Measurements from ENCODE around the gene BCL2.
A peak's percentile ranks its signal among the peaks of the same experiment; 100 is the strongest.

Gene BCL2

GRCh38 chr18:63322908-63323634 is 3.5 kb upstream of the BCL2 start:
- TF ChIP-seq ZFX (IDR thresholded peaks at IDR 0.05), result no peak
- peak; percentile 78 for TF ChIP-seq CTCF (conservative IDR thresholded peaks at IDR 0.05)
- no peak overlapping the region for H3K27ac ChIP-seq

GRCh38 chr18:63322206-63322605 is 2.6 kb upstream of the BCL2 start:
- no peak overlapping the region for H3K27ac ChIP-seq
- TF ChIP-seq ZFX (IDR thresholded peaks at IDR 0.05) (no peak), CTCF (conservative IDR thresholded peaks at IDR 0.05) (no peak)

- H3K27ac ChIP-seq, result peak overlapping the region; percentile 72
- no peak for TF ChIP-seq ZFX (IDR thresholded peaks at IDR 0.05)
- TF ChIP-seq CTCF (conservative IDR thresholded peaks at IDR 0.05), result no peak
These were observed 1.7 kb upstream of the BCL2 start for GRCh38 chr18:63321291-63321690.

GRCh38 chr18:63320975-63321265 is 1.4 kb upstream of the BCL2 start:
- TF ChIP-seq ZFX (IDR thresholded peaks at IDR 0.05) (no peak), CTCF (conservative IDR thresholded peaks at IDR 0.05) (no peak)
- H3K27ac ChIP-seq, result peak overlapping the region; percentile 72

GRCh38 chr18:63320123-63320974 is 780 bp upstream of the BCL2 start:
- peak overlapping the region; percentile 72 for H3K27ac ChIP-seq
- TF ChIP-seq ZFX (IDR thresholded peaks at IDR 0.05) (peak; percentile 71), CTCF (conservative IDR thresholded peaks at IDR 0.05) (peak; percentile 72)

GRCh38 chr18:63318889-63319382 is 633 bp downstream of the BCL2 start:
- no peak overlapping the region for H3K27ac ChIP-seq
- TF ChIP-seq ZFX (IDR thresholded peaks at IDR 0.05) (no peak), CTCF (conservative IDR thresholded peaks at IDR 0.05) (no peak)

Measured in C4-2B (cell line).